Forelimb muscle (tissue), 1 donor: Measurements from ENCODE around the gene ULK4. TPM values are rescaled to one million over a fixed set of nuclear protein-coding genes. Genes with fewer than 3 reads are reported as not detected.
"Not testable (repeated sequence)": the region's sequence is repeated elsewhere in the genome, so short reads cannot be mapped to it uniquely, and the experiment has no call there.

ENCODE experiments used
- DNase-seq: peaks from one replicate; pipeline ENCODE4 v3.0.0-alpha.2; 2013; ENCODE audit warnings: low read depth
- polyA plus RNA-seq: library from polyadenylated mRNA; unstranded; fragments of 120-200 nt; gene quantifications from one replicate; pipeline ENCODE4 v1.2.1, GENCODE V29; 2013; ENCODE audit not compliant: insufficient read length

Gene ULK4
- polyA plus RNA-seq, 1 donor: 2.4 TPM

- no peak for DNase-seq
These were observed 644.6 kb downstream of the ULK4 start for GRCh38 chr3:41317298-41317697.

GRCh38 chr3:41315126-41315525, 646.8 kb downstream of the ULK4 start:
- DNase-seq: no peak

- DNase-seq: no peak
These were observed 653.8 kb downstream of the ULK4 start for GRCh38 chr3:41308119-41308518.

- no peak for DNase-seq
These were observed 654.8 kb downstream of the ULK4 start for GRCh38 chr3:41307065-41307464.

DNA sequence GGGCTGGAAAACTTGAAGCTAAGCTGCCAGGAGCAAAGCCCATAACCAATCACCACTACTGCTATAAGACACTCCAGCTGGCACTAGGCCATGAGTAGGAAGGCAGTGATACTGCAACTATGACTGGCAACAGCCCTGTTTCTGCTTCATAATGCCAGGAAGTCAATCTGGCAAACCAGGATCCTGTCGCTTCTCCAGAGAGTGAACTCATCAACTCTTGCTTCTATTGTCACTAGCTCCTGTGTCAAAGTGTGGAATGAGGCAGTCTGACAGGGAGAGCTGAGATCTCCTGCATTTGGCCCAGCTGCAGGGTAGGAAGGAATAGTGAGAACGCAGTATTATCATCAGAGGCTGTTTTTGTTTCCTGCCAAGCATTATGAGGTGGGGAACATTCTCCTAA, 657.3 kb downstream of the ULK4 start:
- DNase-seq: no peak

GRCh38 chr3:41302295-41302694, 659.6 kb downstream of the ULK4 start:
- DNase-seq: no peak

GRCh38 chr3:41301548-41301947, 660.4 kb downstream of the ULK4 start:
- no peak for DNase-seq

GRCh38 chr3:41299036-41299435, 662.9 kb downstream of the ULK4 start:
- no peak for DNase-seq

- no peak for DNase-seq
These were observed 664.2 kb downstream of the ULK4 start for GRCh38 chr3:41297750-41298149.

DNA sequence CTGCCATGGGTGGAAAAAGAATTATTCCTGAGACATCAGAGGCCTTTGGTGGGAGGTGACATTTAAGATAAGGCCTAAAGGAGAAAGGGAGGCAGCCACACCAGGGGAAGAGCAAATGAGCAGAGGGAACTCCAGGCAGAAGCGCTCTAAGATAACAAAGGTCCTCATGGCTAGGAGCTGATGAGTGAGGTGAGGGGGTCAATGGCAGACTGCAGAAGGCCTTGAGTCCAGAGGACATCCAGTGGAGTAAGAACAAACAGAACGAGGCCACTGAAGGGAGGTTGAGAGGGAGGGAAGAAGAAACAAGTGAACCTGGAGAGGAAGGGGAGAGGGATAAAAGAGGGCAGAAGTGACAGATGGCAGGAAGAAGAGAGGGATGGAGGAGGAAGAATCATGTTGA, 665.3 kb downstream of the ULK4 start:
- DNase-seq: no peak

DNA sequence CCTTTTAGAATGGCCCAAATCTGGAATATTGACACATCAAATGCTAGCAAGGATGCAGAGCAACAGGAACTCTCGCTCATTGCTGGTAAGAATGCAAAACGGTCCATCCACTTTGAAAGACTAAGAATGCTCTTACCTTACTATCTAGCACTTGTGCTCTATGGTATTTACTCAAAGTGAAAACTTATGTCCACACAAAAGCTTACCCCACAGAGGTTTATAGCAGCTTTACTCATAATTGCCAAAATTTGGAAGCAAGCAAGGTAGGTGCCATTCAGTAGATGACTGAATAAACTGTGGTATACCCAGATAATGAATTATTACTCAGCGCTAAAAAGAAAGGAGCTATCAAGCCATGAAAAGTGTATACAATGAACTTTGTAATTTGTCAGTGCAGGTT, 666.2 kb downstream of the ULK4 start:
- no peak for DNase-seq

DNA sequence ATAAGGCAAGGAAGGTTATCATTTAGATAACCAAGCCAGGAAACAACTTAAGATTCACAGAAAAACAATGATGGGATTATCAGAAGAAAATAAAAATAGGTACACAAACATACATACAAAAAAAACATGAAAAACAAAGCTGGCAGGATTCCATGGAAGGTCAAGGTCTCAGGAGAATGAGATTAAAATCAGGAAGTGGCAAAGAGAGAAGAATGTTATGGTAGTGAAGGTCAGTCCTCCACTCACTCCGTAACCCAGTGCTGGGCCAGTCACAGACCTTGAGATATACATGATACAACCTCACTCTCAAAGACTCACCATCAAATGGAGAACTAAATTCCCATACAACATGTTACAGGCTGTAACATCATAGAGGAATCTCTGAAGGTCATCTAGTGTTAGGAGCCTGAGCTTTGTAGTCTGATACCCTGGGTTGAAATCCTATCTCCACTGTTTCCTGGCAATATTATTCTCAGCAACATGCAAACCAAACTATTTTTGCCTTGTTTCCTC, 668.7 kb downstream of the ULK4 start:
- DNase-seq: no peak

- DNase-seq: no peak
These were observed 671.2 kb downstream of the ULK4 start for GRCh38 chr3:41290736-41291135.

DNA sequence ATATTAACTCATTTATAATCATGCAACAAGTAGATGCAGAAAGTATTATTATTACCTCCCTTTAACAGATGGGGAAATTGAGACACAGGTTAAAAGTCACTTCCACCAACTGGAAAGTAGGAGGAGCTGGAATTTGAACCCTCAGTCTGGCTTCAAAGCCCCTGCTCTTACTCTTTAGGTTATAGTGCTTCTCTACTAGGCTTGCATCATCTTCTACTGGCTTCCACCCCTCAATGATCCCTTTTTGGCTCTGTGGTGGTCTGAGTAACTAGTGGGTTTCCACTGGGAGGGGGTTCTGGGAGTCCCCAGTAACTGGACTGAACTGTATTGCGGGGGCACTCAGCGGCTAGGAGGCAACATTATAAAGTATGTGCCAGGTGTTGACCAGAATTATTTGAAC, 671.6 kb downstream of the ULK4 start:
- DNase-seq: no peak

GRCh38 chr3:41288785-41289184, 673.1 kb downstream of the ULK4 start:
- no peak for DNase-seq

- no peak for DNase-seq
These were observed 675.6 kb downstream of the ULK4 start for GRCh38 chr3:41286305-41286704.

DNA sequence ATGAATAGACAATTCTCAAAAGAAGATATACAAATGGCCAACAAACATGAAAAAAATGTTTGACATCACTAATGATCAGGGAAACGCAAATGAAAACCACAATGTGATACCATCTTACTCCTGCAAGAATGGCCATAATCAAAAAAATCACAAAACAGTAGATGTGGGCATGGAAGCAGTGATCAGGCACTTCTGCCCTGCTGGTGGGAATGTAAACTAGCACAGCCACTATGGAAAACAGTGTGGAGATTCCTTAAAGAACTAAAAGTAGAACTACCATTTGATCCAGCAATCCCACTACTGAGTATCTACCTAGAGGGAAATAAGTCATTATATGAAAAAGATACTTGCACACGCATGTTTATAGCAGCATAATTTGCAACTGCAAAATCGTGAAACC, 677.0 kb downstream of the ULK4 start:
- not testable (repeated sequence) for DNase-seq

DNA sequence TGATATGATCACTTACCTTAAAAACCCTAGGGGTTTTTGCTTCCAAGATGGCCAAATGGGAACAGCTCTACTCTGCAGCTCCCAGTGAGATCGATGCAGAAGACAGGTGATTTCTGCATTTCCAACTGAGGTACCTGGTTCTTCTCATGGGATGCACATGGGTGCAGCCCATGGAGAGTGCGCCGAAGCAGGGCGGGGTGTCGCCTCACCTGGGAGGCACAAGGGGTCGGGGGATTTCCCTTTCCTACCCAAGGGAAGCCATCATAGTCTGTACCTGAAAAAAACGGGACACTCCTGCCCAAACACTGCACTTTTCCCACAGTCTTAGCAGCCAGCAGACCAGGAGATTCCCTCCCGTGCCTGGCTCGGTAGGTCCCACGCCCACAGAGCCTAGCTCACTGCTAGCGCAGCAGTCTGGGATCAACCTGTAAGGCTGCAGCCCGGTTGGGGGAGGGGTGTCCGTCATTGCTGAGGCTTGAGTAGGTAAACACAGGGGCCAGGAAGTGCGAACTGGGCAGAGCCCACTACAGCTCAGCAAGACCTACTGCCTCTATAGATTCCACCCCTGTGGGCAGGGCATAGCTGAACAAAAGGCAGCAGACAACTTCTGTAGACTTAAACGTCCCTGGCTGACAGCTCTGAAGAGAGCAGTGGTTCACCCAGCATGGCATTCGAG, 684.0 kb downstream of the ULK4 start:
- no peak for DNase-seq

DNA sequence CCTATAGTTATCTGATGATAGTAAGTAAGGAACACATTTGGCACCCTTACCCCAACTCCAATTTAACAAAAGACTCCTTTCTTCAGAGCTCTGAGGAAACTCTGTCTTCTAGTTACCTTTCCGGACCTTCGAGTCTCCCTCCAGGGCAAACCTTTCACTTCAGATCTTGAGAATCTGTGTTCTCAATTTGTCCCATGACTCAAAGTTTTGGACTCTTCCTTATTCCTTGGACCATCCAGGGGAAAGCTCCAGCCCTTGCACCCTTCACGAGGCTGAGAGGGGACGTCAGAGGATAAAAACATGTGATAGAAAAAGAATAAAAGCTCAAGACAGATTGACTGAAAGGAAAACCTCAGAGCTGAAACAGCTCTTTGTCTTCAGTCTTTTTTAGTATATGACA, 685.7 kb downstream of the ULK4 start:
- DNase-seq: no peak

- DNase-seq: no peak
These were observed 686.8 kb downstream of the ULK4 start for GRCh38 chr3:41274944-41275668.

DNA sequence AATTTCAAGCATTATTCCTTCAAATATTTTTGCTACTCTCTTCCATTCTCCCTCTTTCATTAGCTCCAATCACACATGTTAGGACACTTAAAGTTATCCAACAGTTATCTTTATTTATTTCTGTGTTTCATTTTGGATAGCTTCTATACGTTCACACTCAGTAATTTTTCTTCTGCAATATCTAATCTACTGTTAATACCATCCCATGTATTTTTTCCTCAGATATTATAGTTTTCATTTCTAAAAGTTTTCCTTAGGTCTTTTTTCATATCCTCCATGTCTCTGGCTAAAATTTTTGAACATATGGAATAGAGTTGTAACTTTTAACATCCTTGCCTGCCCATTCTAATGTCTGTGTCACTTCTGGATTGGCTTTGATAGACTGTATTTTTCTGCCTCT, 689.2 kb downstream of the ULK4 start:
- DNase-seq: no peak

- no peak for DNase-seq
These were observed 693.8 kb downstream of the ULK4 start for GRCh38 chr3:41267975-41268640.

- no peak for DNase-seq
These were observed 696.1 kb downstream of the ULK4 start for GRCh38 chr3:41265823-41266273.
